ENCODE results near the gene SPOCD1.

Gene SPOCD1

DNA sequence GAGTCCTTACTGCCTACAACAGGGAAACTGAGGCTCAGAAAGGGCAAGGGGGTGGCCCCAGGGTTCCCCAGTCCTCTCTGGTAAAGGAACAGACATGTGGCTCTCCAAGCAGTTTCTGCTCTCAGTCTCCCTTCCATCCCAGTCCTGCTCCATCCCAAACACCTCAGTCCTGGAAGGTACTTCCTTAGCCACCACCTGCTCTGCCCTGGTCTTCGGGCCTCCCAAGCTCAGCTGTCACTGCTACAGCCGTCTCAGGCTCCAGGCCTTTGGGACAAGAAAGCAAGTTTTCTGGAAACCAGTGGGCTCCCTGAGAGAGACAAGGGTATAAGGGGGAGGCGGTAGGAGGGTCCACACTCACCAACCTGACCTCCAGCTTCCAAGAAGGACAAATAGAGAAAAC, 28.6 kb downstream of the SPOCD1 start:
- DNase-seq (ENCODE audit: low spot score), result no peak

DNA sequence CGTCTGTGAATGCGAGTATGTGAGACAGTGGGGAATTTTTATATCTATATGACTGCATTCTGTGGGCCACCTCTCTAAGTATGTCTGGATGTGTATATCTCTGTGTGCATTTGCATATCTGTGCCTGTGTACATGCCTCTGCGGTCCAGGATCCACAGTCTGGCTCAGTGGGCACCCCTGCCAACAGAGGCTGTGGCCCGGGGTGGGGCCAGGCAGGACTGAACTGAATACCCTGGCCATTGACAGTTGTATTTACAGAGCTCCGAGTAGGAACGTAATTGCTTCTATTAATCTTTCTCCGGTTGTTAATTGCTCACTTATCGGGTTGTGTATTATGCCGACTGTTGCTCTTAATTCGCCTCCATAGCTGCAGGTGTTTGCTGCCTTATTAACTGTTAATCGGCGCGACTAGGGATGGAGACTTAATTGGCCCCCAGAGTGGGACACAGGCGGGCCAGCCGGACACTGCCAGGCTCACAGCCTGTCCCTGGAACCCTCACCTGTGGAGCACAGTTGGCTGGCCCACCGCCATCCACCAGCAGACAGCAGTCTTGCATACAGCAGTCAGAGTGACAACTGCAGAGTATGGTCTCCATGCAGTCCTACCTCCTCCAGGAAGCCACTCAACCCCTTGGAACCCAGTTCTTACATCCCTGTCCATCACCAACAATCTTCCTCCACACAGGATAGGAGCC, 29.3 kb downstream of the SPOCD1 start:
- DNase-seq (ENCODE audit: low spot score), result no peak

DNA sequence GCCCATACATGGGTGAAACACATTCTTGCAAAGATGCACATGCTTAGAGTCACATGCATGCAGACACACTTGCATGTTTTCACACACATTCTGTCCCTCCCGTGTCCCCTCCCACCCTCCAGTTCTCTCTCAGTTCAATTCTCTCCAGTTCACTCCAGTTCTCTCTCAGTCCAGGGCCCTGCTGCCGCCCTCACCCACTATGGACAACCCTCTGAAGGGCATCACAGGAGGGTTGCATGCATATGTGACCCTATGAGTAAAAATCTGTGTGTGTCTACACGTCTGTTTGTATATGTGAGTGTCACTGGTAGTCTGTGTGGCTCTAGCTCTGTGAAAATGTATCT, 29.9 kb downstream of the SPOCD1 start:
- DNase-seq (ENCODE audit: low spot score), result no peak

DNA sequence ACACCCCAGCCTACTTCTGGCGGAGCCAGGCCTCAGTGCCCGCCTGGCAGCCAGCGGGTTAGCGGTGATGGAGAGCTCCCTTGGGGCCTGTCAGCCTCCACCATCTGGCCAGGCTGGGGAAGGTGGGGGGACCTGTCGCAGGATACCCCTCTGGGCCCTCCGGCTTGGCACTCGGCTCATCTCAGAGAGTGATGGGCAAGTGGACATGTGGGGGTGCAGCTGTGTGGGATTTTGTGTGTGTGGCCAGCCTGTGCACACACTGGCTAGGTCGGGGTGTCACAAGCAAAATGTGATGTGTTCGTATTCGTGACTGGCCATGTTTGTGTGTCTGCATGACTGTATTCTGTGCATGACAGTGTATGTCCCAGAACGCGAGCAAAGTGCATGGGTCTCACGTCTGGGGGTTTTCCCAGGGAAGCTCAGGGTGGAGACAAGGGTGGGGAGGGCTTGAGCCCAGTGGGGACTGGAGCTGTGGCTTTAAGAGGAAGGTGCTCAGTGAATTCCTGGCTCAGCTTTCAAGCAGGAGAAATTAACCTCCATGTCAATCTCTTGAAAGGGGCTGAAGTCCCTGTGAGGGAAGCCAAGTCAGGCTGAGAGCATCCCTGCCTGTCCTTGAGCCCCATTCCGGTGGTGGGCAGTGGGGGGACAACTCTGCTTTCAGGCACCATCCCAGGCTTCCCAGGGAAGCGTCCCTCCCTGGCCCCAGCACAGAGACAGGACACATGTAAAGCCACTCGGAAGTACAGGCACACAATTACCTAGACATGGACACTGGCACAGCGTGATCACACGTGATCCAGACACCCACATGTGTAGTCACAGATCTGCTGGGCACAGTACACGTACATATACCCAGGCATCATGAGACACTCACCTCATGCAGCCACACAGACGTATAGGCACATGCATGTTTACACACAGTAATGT, 30.5 kb downstream of the SPOCD1 start:
- DNase-seq (ENCODE audit: low spot score), result no peak

- DNase-seq (ENCODE audit: low spot score), result no peak
These were observed 31.3 kb downstream of the SPOCD1 start for GRCh38 chr1:31784356-31785019.

DNA sequence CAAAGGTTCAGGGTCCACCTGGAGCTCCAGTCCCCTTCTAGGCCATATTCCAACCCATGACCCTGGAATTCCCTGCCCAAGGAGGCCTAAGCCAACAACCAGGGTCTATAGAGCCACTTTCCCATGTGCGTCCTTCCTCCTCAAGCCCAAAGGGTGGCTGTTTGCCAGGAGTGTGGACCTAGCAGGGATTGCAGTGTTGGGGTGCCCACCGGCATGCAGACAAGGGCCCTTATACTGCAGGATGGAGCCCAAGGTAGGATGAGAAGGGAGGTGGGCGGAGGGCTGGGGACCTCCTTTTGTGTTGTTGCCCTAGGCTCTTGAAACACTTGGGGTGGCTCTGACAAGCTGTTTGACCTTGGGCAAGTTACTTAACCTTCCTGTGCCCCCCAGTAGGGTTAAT, 32.0 kb downstream of the SPOCD1 start:
- no peak for DNase-seq (ENCODE audit: low spot score)

DNA sequence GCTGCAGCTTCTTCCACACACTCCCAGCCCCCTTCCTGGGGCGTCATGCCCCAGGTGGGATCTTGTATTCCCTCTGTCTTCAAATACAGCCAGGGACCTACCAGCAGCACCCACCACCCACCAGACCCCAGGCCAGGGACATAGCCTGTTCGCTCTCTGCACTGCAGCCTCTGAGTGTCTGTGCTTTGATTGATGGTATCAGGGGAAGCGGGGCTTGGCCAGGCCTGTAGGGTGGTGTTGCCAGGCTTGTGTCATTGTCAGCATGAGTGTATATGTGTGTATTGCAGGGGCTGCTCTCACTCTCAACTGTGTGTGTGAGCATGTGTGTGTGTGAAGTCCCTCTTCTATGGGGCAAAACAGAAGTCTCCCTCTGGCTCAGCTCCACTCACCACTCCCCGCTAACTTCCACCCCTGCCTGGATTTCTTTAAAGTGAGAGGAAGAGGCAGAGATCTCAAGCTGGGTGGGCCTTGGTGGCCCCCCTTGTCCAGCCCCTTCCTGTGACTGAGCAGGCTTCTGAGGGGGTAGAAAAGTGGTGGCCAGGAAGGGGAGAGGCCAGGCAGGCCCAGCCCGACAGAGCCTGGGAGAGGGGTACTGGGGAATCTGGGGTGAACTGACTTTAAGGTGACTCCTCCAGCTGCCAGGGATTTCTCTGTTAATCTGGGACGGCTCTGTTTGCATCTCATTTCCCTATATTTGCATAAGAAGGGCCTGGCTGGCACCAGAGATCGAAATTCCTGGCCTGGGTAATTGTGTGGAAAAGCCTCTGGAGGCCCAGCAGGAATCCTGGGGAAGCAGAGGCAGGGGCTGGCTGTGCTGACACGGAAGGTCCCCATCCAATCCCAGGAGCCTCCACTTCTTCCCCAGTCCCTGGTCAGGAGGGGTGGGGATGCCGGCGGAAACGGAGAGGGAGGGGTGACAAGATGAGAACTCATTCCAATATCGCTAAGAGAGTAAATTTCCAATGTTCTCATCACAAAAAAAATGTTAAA, 33.1 kb downstream of the SPOCD1 start:
- DNase-seq (ENCODE audit: low spot score), result no peak

GRCh38 chr1:31781756-31782371, 34.0 kb downstream of the SPOCD1 start:
- no peak for DNase-seq (ENCODE audit: low spot score)

DNA sequence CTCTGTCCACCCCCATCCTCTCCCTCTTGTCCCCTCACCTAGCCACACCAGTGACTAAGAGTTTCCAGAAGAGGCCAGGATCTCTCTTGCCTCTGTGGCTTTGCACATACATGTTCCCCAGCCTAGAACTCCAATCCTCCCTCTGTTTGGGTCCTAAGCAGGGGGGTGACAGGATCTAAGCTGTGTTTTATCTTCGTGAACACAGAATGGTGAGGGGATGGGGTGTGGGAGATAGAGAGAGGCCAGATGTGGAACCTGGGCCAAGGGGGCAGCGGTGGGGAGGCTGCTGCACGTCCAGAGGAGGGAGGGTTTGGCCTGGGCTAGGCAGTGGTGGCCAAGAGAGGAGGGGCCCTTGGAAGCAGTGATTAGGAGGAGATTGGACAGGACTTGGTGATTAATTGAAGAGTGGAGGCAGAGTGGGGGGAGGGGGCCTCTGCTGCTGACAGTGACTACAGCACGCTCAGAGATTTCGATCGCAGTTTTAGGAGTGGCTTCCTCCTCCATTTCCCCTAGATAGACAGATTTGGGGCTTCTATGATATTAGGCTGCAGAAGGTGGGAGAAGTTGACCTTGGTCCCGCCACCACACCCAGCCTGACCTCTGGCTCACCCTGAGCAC, 34.6 kb downstream of the SPOCD1 start:
- DNase-seq (ENCODE audit: low spot score), result no peak

GRCh38 chr1:31780632-31781031, 35.2 kb downstream of the SPOCD1 start:
- no peak for DNase-seq (ENCODE audit: low spot score)

GRCh38 chr1:31779687-31780086, 36.1 kb downstream of the SPOCD1 start:
- DNase-seq (ENCODE audit: low spot score), result no peak

DNA sequence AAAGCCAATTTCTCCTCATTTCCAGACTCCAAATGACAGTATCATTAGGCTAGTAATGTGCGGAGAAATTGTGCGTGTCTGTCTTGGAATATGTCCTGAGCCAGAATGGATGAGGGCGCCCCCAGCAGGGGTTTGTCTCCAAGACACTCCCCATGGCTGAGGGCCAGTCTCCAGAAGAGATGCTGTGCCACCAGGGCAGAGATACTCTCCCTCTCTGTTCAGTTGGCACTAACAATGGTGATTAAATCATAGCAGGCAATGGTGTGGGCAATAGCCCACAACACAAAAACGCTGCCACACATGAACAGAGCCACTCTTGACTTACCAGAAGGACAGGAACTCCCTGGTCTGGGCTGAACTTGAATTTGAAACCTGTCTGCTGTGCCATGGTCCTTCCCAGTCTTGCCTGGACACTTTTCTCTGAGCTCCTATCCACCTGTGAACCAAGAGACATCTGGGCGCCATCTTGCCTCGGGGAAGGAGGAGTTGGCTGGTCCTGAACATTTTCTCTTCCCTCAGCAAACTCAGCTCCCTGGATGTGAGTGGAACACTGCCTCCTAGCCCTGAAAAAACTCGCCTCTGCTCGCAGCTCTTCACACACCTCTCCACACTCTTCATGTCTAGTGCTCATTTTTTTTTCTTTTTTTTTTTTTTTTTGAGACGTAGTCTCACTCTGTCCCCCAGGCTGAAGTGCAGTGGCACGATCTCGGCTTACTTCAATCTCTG, 36.9 kb downstream of the SPOCD1 start:
- no peak for DNase-seq (ENCODE audit: low spot score)

GRCh38 chr1:31776516-31776915, 39.3 kb downstream of the SPOCD1 start:
- no peak for DNase-seq (ENCODE audit: low spot score)

- no peak for DNase-seq (ENCODE audit: low spot score)
These were observed 39.8 kb downstream of the SPOCD1 start for GRCh38 chr1:31776032-31776431.

GRCh38 chr1:31775210-31775999, 40.4 kb downstream of the SPOCD1 start:
- DNase-seq (ENCODE audit: low spot score), result no peak

GRCh38 chr1:31774495-31774894, 41.3 kb downstream of the SPOCD1 start:
- no peak for DNase-seq (ENCODE audit: low spot score)

DNA sequence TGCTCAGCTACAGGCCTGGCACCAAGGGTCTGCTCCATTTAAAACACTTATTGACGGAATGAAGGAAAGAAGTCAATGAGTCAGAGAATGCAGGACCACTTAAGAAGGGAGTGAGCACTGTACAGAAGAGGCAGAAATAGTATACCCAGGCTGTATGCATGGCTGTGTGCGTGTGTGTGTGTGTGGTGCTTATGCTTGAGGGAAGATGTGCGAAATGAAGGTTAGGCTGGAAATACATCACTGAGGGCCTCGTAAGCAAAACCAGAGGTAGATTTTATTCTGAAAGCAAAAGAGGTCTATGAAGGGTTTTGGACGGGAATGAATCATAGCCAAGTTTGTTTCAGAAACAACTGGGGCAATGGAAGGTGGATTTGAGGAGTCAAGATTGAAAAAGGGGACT, 42.0 kb downstream of the SPOCD1 start:
- DNase-seq (ENCODE audit: low spot score), result no peak

DNA sequence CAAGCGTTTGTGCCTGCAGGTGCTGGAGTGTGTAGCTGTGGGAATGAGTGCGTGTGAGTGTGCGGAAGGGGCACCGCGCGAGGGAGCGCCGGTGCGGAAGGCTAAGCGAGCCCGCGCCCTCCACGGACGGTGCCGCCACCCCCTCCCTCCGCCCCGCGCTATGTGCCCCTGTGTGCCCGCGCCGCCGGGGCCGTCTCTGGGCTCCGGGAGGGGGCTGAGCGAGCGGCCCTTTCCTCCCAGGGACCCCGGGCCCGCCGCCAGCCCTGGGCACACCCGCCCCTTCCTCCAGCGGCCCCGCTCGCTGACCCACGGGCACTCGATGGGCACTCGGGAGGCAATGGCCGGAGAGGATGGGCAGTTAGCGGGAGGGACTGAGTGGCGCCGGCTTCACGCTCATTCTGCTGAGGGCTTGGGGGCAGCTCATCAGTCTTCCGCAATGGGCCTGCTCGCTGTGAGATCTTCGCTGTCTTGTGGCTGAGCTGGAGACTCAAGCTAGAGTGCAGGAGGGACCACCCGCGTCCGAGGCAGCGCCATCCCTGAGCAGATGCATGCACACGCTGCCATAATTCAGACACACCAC, 43.1 kb downstream of the SPOCD1 start:
- DNase-seq (ENCODE audit: low spot score), result no peak

Data from activated CD4-positive, alpha-beta T cell treated with anti-CD3 and anti-CD28 coated beads, Interleukin-2, Interleukin-4, amounts not matched to agents 100 ng/mL and 50 ng/mL, durations not matched to agents 16 hours and 8 hours (primary cell).